T-helper 2 cell treated with Interferon-gamma antibody and Interleukin-4, amounts not matched to agents 100 ng/mL and 5 ng/mL, for 36 hours (primary cell): ENCODE measurements around the gene MAP3K20. TPM values are rescaled to one million over a fixed set of nuclear protein-coding genes. Genes with fewer than 3 reads are reported as not detected.

ENCODE experiments used
- intact Hi-C: fragments of 100-400 bp; cut with micrococcal nuclease; formaldehyde crosslinking; loops from one replicate; pipeline ENCODE4 v1.15.1; 2023
- total RNA-seq: library from RNA; stranded (reverse); gene quantifications from 2 replicates; pipeline ENCODE4 v1.2.3, GENCODE V29; 2022

The MAP3K20 gene
- total RNA-seq, 1 donor from 2014 or later, result 17.1 TPM

GRCh38 chr2:173050684-173051083, 25.0 kb upstream of the MAP3K20 start:
- intact Hi-C loops, result no loop called here

- intact Hi-C loops, result no loop called here
Measured at GRCh38 chr2:173051463-173052215, 24.0 kb upstream of the MAP3K20 start.

- intact Hi-C loops, result no loop called here
Measured at GRCh38 chr2:173053043-173053699, 22.5 kb upstream of the MAP3K20 start.

- intact Hi-C loops, result no loop called here
Measured at GRCh38 chr2:173054466-173054865, 21.2 kb upstream of the MAP3K20 start.

- intact Hi-C loops, result no loop called here
Measured at GRCh38 chr2:173056705-173057364, 18.8 kb upstream of the MAP3K20 start.

GRCh38 chr2:173058097-173058496, 17.5 kb upstream of the MAP3K20 start:
- intact Hi-C loops, result no loop called here

- intact Hi-C loops, result no loop called here
Measured at GRCh38 chr2:173058673-173059072, 17.0 kb upstream of the MAP3K20 start.

- intact Hi-C loops, result no loop called here
Measured at GRCh38 chr2:173059292-173059691, 16.4 kb upstream of the MAP3K20 start.

- intact Hi-C loops, result no loop called here
Measured at GRCh38 chr2:173059971-173060461, 15.6 kb upstream of the MAP3K20 start.

- intact Hi-C loops, result no loop called here
Measured at GRCh38 chr2:173062801-173063200, 12.8 kb upstream of the MAP3K20 start.

GRCh38 chr2:173064151-173064805, 11.4 kb upstream of the MAP3K20 start:
- intact Hi-C loops, result no loop called here

GRCh38 chr2:173066887-173067676, 8.6 kb upstream of the MAP3K20 start:
- intact Hi-C loops, result no loop called here

- intact Hi-C loops, result loop anchor here (1.0 to 5.0 kb wide), 3 partner anchors 57 to 277 kb away; partner anchors contain the start of gene CDCA7
Measured at GRCh38 chr2:173075056-173075780, 428 bp upstream of the MAP3K20 start.

GRCh38 chr2:173076581-173077345, 1.1 kb downstream of the MAP3K20 start:
- intact Hi-C loops, result loop anchor here (5.0 kb wide), 2 partner anchors 56 to 276 kb away; partner anchors contain the start of gene CDCA7

GRCh38 chr2:173077506-173078177, 2.0 kb downstream of the MAP3K20 start:
- intact Hi-C loops, result loop anchor here (5.0 kb wide), 2 partner anchors 55 to 275 kb away; partner anchors contain the start of gene CDCA7

GRCh38 chr2:173079141-173079540, 3.5 kb downstream of the MAP3K20 start:
- intact Hi-C loops, result loop anchor here (5.0 kb wide), 2 partner anchors 53 to 273 kb away; partner anchors contain the start of gene CDCA7

- intact Hi-C loops, result loop anchor here (5.0 kb wide), 2 partner anchors 52 to 272 kb away; partner anchors contain the start of gene CDCA7
Measured at GRCh38 chr2:173079973-173080860, 4.6 kb downstream of the MAP3K20 start.
